GM19395 (cell line): ENCODE results near the gene CORO1C.

ENCODE experiments used
- ATAC-seq: cut with Tn5 transposase; IDR thresholded peaks from one replicate; pipeline ENCODE4 v1.9.1; 2021; ENCODE audit warnings: mild to moderate bottlenecking, moderate library complexity; ENCODE audit not compliant: unreplicated experiment

Gene CORO1C

DNA sequence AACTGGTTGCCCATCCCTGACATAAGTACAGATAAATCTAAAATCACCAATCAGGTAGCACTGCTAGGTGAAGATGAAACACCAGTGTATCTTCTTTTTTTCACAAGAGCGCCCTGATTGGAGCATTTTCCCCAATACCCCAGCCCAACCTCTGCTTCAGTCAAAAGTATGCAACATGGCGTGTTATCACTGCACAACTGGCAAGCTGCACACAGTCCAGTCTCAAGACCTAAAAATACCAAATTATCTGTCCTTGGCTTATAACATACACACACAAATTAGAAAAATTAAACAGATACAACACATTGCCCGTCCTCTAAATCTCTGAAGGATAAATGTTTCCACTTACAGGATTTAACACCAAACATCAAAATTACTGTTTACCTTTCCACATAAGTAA lies 77.4 kb downstream of the CORO1C start:
- ATAC-seq: no peak

- no peak for ATAC-seq
Observed at GRCh38 chr12:108653082-108653516, 78.2 kb downstream of the CORO1C start.

- no peak for ATAC-seq
Observed at GRCh38 chr12:108650083-108650482, 81.2 kb downstream of the CORO1C start.

DNA sequence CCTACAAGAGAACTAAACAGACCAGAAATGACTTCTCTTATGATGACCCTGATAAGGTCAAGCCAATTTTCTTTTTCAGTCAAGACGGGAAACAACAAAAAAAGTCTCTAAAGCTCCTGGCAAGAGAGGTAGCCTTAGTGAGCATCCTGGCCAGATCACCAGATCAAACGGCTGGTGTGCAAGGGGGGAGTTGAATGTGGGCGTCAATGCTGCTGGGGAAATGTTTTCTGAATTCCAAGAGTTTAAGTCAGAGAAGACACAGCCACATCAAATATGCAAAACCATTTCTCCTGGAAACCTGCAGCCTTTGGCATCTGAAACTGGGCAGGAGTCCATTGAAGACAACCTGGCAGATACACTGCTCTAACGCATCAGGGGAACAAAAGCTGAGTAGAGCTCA lies 81.6 kb downstream of the CORO1C start:
- no peak for ATAC-seq

DNA sequence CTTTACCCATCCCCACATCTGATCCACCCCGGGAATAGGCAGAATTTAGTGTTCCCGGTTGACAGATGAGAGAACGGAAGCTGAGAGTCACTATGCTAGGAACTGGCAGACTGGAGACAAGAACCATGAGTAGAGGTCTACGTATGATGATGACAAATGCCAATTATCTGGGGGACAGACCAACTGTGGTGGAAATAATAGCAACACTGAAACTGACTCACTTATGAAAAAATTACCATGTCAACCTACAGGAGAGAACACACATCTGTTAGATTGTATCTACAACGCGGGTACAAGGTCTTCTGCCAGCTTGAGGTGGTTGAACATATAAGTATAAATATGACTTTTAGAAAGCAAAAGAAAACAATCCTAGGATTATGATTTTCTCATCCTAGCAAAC lies 82.2 kb downstream of the CORO1C start:
- no peak for ATAC-seq

DNA sequence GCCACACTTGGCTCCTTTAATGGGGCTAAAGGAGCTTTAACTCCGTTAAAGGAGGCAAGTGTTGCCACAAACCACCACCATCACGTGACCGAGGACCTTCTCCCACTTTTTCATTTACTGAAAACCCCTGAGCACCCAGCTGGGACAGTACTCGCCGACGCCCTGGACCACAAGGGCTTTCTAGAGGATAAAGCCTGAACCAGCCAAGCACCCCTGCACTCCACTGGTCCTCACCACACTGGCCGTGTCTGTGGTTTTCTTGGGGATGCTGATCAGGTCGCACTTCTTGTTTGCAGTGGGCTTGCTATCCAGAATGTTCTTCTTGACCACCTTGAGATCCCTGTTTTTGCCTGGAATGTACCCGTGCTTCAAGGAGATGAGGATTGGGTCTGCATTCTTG lies 82.9 kb downstream of the CORO1C start:
- ATAC-seq: no peak

- ATAC-seq: no peak
Observed at GRCh38 chr12:108647585-108648287, 83.6 kb downstream of the CORO1C start.

GRCh38 chr12:108646600-108647579 lies 84.4 kb downstream of the CORO1C start:
- ATAC-seq: no peak

GRCh38 chr12:108645686-108646599 lies 85.4 kb downstream of the CORO1C start:
- no peak for ATAC-seq

- no peak for ATAC-seq
Observed at GRCh38 chr12:108644811-108645120, 86.6 kb downstream of the CORO1C start.

GRCh38 chr12:108643941-108644810 lies 87.1 kb downstream of the CORO1C start:
- no peak for ATAC-seq

DNA sequence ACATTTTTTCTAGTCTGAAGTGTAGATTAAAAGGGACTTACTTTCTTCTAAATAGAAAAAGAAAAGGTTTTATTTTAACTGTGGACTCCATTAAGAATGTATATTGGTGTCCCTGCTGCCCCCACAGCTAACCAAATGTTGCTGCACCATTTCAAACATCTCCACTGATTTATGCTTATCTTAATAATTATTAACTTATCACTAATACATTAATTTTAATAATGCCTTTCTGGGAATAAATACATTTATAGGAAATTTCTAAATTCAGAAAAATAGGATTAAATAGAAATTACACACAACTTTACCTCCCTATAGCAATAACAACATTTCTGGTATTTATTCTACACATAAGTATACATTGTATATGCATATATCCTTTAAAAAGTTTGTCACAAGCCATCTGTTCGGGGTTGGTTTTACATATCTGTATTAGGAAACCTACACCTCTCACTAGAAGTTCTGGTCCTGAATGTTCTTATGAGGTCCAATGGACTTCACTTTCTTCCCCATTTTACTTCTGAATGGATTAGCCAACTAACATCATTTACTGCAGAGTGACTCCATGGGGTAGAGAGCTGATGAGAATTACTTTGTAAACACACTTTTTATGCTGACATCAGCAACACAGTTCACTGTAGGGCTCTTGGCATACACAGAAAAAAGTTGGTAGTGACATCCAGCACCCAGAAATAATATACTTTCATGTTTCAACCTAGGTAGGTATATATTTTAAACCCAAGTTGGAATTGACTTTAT lies 88.2 kb downstream of the CORO1C start:
- no peak for ATAC-seq

- no peak for ATAC-seq
Observed at GRCh38 chr12:108642269-108642870, 88.9 kb downstream of the CORO1C start.

GRCh38 chr12:108641446-108642268 lies 89.7 kb downstream of the CORO1C start:
- ATAC-seq: no peak

GRCh38 chr12:108640802-108641445 lies 90.4 kb downstream of the CORO1C start:
- ATAC-seq: no peak

DNA sequence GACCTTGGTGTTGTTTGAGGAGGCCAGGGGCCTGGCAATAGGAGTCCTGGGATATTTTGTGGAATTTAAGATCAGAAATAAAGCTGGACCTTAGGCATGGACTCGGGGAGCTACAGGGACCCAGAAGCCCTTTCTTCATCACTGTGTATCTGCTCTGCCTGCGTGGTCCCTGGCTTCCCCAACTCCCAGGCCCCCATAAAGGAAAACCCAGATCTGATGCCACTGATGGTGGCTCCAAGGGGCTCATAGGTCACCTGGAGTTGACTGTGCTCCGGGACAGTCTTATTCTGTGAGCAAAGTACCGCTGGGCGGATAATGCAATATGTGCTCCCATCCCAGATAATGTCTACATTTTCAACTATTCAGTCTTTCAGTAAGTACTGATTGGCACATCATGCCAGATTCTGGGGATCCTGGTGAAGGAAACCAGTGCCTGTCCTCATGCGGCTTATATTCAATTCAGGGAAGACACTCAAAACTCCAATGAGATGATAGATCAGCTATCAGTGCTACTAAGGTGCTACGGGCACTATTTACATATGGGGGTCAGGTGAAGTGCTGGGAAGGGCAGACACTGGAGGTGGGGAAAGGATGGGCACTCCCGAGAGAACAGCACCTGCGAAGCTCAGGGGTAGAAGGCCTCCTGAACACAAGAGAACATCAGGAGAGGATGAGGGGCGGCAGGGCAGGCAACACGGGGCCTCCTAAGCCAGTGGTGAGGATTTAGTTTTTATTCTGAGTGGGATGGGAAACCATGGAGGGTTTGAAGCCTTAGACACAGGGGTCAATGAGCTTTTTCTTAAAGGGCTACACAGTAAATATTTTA lies 92.1 kb downstream of the CORO1C start:
- ATAC-seq: no peak
